ENCODE results near the gene PLEKHJ1. TPM values are rescaled to one million over a fixed set of nuclear protein-coding genes. Genes with fewer than 3 reads are reported as not detected.

Gene PLEKHJ1
- total and polyA plus RNA-seq, 9 of the 15 experiments (the other 6 are each of a cell fraction or from before 2014, with no cell fraction given), result 1.5 to 188 (median 63.9) TPM

DNA sequence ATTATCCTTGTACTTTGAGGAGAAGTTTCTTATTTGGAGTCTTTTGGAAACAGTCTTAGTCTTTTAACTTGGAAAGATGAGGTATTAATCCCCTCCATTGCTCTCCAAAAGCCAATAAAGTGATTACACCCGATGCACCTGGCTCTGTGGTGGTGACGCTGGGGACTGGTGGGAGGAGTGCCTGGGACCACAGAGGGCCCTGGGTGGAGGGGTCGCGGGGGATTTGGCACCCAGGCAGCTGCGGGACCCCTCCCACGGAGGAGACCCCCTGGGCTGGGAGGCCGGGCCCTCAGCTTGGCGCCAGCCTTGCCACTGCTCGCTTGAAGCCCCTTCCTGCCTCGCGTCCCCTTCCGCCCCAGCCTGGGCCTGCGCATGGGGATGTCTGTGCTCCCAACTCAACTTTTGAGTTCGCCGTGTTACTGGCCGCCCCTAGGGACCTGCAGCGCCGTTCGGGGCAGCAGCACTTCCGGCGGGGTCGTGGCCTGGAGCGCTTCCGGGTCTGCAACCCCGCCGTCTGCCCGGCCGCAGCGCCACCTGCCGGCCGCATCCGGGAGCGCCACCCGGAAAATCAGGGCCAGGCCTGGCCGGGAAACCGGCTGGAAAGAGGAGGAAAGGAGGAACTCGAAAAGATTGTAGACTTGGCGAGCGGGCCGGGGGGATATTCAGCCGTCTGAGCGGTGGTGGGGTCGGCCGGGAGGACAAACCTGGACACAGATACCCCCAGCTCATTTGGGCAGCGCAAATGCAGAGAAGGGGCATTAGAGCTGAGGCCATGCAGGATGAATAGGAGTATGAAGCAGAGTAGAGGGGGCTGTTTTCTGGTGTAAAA lies 37.4 kb upstream of the PLEKHJ1 start (continued):
- TF ChIP-seq, protein P1, sequence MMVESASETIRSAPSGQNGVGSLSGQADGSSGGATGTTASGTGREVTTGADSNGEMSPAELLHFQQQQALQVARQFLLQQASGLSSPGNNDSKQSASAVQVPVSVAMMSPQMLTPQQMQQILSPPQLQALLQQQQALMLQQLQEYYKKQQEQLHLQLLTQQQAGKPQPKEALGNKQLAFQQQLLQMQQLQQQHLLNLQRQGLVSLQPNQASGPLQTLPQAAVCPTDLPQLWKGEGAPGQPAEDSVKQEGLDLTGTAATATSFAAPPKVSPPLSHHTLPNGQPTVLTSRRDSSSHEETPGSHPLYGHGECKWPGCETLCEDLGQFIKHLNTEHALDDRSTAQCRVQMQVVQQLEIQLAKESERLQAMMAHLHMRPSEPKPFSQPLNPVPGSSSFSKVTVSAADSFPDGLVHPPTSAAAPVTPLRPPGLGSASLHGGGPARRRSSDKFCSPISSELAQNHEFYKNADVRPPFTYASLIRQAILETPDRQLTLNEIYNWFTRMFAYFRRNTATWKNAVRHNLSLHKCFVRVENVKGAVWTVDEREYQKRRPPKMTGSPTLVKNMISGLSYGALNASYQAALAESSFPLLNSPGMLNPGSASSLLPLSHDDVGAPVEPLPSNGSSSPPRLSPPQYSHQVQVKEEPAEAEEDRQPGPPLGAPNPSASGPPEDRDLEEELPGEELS (CRISPR knock-in tag; IDR thresholded peaks at IDR 0.05; ENCODE audit: borderline replicate concordance), result no peak
- peak; percentile 77 for TF ChIP-seq ZFX (CRISPR knock-in tag; IDR thresholded peaks at IDR 0.05)
- TF ChIP-seq NUFIP1 (IDR thresholded peaks at IDR 0.05; ENCODE audit: partially characterized antibody), result no peak
- no peak for TF ChIP-seq ZNF408 (CRISPR knock-in tag; IDR thresholded peaks at IDR 0.05; ENCODE audit: low read depth)
- TF ChIP-seq CC2D1A (IDR thresholded peaks at IDR 0.05), result no peak
- TF ChIP-seq AFF1 (IDR thresholded peaks at IDR 0.05; ENCODE audit: low read depth in 1 of 2, partially characterized antibody in 2 of 2), result no peak
- TF ChIP-seq ZNF282 (CRISPR knock-in tag; IDR thresholded peaks at IDR 0.05), result no peak
- no peak for TF ChIP-seq PPARD (CRISPR knock-in tag; IDR thresholded peaks at IDR 0.05)
- no peak for TF ChIP-seq FOXM1 (IDR thresholded peaks at IDR 0.05; ENCODE audit: low read depth)
- no peak for TF ChIP-seq FOXM1 (CRISPR knock-in tag; IDR thresholded peaks at IDR 0.05; ENCODE audit: low read depth)
- TF ChIP-seq MCM5 (IDR thresholded peaks at IDR 0.05; ENCODE audit: low read depth), result no peak
- no peak; the same call in 1 of the 2 replicates for TF ChIP-seq TEAD4 (IDR thresholded peaks at IDR 0.05; ENCODE audit: low read length)
- no peak for TF ChIP-seq TEAD4 (CRISPR knock-in tag; IDR thresholded peaks at IDR 0.05; ENCODE audit: borderline replicate concordance)

Data from K562 (cell line).